Sigmoid colon (tissue), 4 donors: ENCODE measurements around the gene NLRP12.

Source experiments
- CTCF ChIP-seq, 4 experiments: fragments of 450-650 bp in 3 of 4; fragments of 200-600 bp in 1 of 4; IDR thresholded peaks; one replicate each; pipeline ENCODE4 v1.5.1; 2016 to 2019; ENCODE audit warnings: antibody characterized with exemption in 4 of 4, mild to moderate bottlenecking in 3 of 4, moderate library complexity in 2 of 4
- EP300 ChIP-seq, 4 donors: sonication (generic); formaldehyde crosslinking; IDR thresholded peaks; one replicate each; pipeline ENCODE4 v1.6.1; 2017; ENCODE audit warnings: antibody characterized with exemption in 4 of 4
- POLR2A ChIP-seq, 2 donors: fragments of 450-650 bp; IDR thresholded peaks; one replicate each; pipeline ENCODE4 v1.6.1; 2016; ENCODE audit warnings: antibody characterized with exemption in 2 of 2, mild to moderate bottlenecking in 2 of 2, moderate library complexity in 2 of 2

GRCh38 chr19:53868091-53868891, 44.2 kb upstream of the NLRP12 start:
- no peak for TF ChIP-seq POLR2A (IDR thresholded peaks at IDR 0.05)
- no peak for TF ChIP-seq CTCF (IDR thresholded peaks at IDR 0.05)
- TF ChIP-seq EP300 (IDR thresholded peaks at IDR 0.05) = no peak
